Measurements from ENCODE around the gene CTNND2. TPM values are rescaled to one million over a fixed set of nuclear protein-coding genes. Genes with fewer than 3 reads are reported as not detected.

Gene CTNND2
- total RNA-seq, 1 donor from 2014 or later, result 40.0 TPM

- Mint-ChIP-seq H3K27me3 (ENCODE audit: low read depth) (no peaks in the 10 kb centered on the region), H3K4me3 (no peak overlapping the region), H3K27ac (ENCODE audit: unreplicated experiment) (peak overlapping the region; percentile 24), H3K4me1 (peaks cover 14% of the 10 kb centered on the region), H3K9me3 (peaks cover 2% of the 10 kb centered on the region), H3K36me3 (ENCODE audit: low read depth) (no peaks in the 10 kb centered on the region)
- no peak for TF ChIP-seq CTCF (conservative IDR thresholded peaks at IDR 0.05)
- no peak for DNase-seq (ENCODE audit: low read depth, low spot score)
Observed at GRCh38 chr5:11046160-11046559, 858.1 kb downstream of the CTNND2 start.

GRCh38 chr5:11045411-11045810 lies 858.8 kb downstream of the CTNND2 start:
- H3K4me3 Mint-ChIP-seq, result no peak overlapping the region
- H3K27ac Mint-ChIP-seq (ENCODE audit: unreplicated experiment), result no peak overlapping the region
- H3K27me3 Mint-ChIP-seq (ENCODE audit: low read depth), result no peaks in the 10 kb centered on the region
- no peak for TF ChIP-seq CTCF (conservative IDR thresholded peaks at IDR 0.05)
- H3K9me3 Mint-ChIP-seq, result peaks cover 2% of the 10 kb centered on the region
- H3K4me1 Mint-ChIP-seq, result peaks cover 8% of the 10 kb centered on the region
- no peak for DNase-seq (ENCODE audit: low read depth, low spot score)
- H3K36me3 Mint-ChIP-seq (ENCODE audit: low read depth), result no peaks in the 10 kb centered on the region

GRCh38 chr5:11044581-11044980 lies 859.7 kb downstream of the CTNND2 start:
- Mint-ChIP-seq H3K27ac (ENCODE audit: unreplicated experiment) (no peak overlapping the region), H3K27me3 (ENCODE audit: low read depth) (no peaks in the 10 kb centered on the region), H3K36me3 (ENCODE audit: low read depth) (no peaks in the 10 kb centered on the region), H3K4me1 (peaks cover 8% of the 10 kb centered on the region), H3K4me3 (no peak overlapping the region), H3K9me3 (peaks cover 2% of the 10 kb centered on the region)
- TF ChIP-seq CTCF (conservative IDR thresholded peaks at IDR 0.05), result no peak
- DNase-seq (ENCODE audit: low read depth, low spot score), result no peak

- Mint-ChIP-seq H3K36me3 (ENCODE audit: low read depth) (no peaks in the 10 kb centered on the region), H3K4me3 (no peak overlapping the region), H3K27me3 (ENCODE audit: low read depth) (no peaks in the 10 kb centered on the region), H3K9me3 (peaks cover 2% of the 10 kb centered on the region), H3K4me1 (peaks cover 8% of the 10 kb centered on the region), H3K27ac (ENCODE audit: unreplicated experiment) (no peak overlapping the region)
- no peak for TF ChIP-seq CTCF (conservative IDR thresholded peaks at IDR 0.05)
- DNase-seq (ENCODE audit: low read depth, low spot score), result no peak
Observed at GRCh38 chr5:11043881-11044280, 860.4 kb downstream of the CTNND2 start.

- H3K27ac Mint-ChIP-seq (ENCODE audit: unreplicated experiment), result no peak overlapping the region
- H3K4me1 Mint-ChIP-seq, result peaks cover 2% of the 10 kb centered on the region
- peaks cover 4% of the 10 kb centered on the region for H3K36me3 Mint-ChIP-seq (ENCODE audit: low read depth)
- no peaks in the 10 kb centered on the region for H3K27me3 Mint-ChIP-seq (ENCODE audit: low read depth)
- no peak for TF ChIP-seq CTCF (conservative IDR thresholded peaks at IDR 0.05)
- no peak for DNase-seq (ENCODE audit: low read depth, low spot score)
- no peaks in the 10 kb centered on the region for H3K9me3 Mint-ChIP-seq
- no peak overlapping the region for H3K4me3 Mint-ChIP-seq
Observed at GRCh38 chr5:11040345-11040744, 863.9 kb downstream of the CTNND2 start.

- H3K36me3 Mint-ChIP-seq (ENCODE audit: low read depth), result peaks cover 4% of the 10 kb centered on the region
- H3K4me3 Mint-ChIP-seq, result no peak overlapping the region
- H3K9me3 Mint-ChIP-seq, result no peaks in the 10 kb centered on the region
- H3K27ac Mint-ChIP-seq (ENCODE audit: unreplicated experiment), result no peak overlapping the region
- no peak for TF ChIP-seq CTCF (conservative IDR thresholded peaks at IDR 0.05)
- no peaks in the 10 kb centered on the region for H3K27me3 Mint-ChIP-seq (ENCODE audit: low read depth)
- H3K4me1 Mint-ChIP-seq, result peaks cover 6% of the 10 kb centered on the region
- no peak for DNase-seq (ENCODE audit: low read depth, low spot score)
Observed at GRCh38 chr5:11038772-11039171, 865.5 kb downstream of the CTNND2 start.
